Uterus (tissue), 4 donors: ENCODE data around the gene ILF3. TPM values are rescaled to one million over a fixed set of nuclear protein-coding genes. Genes with fewer than 3 reads are reported as not detected.

Source experiments
- DNase-seq, 2 donors: peaks; one replicate each; pipeline ENCODE4 v3.0.0-alpha.2; 2019 to 2020
- H3K27ac ChIP-seq, 2 donors: fragments of 200-600 bp; sonication (generic); 1 replicate in 1 of 2; 2 replicates in 1 of 2; pipeline ENCODE4 v1.5.1; 2016 to 2018
- H3K27me3 ChIP-seq, 2 donors: fragments of 200-600 bp; sonication (generic); one replicate each; pipeline ENCODE4 v1.5.1; 2018 to 2019; ENCODE audit warnings: control low read depth in 1 of 2
- H3K36me3 ChIP-seq, 2 donors: fragments of 200-600 bp; sonication (generic); one replicate each; pipeline ENCODE4 v1.5.1; 2019; ENCODE audit warnings: control low read depth in 1 of 2
- H3K4me1 ChIP-seq, 2 donors: fragments of 200-600 bp; sonication (generic); one replicate each; pipeline ENCODE4 v1.5.1; 2018 to 2019; ENCODE audit warnings: control low read depth in 1 of 2
- H3K4me3 ChIP-seq, 2 donors: fragments of 200-600 bp; sonication (generic); 1 replicate in 1 of 2; 2 replicates in 1 of 2; pipeline ENCODE4 v1.5.1; 2018 to 2019; ENCODE audit warnings: mild to moderate bottlenecking in 1 of 2
- H3K9me3 ChIP-seq, 2 donors: fragments of 200-600 bp; sonication (generic); one replicate each; pipeline ENCODE4 v1.5.1; 2019; ENCODE audit warnings: control low read depth in 1 of 2
- POLR2A ChIP-seq, 2 donors: fragments of 450-650 bp; IDR thresholded peaks; one replicate each; pipeline ENCODE4 v1.6.1; 2016; ENCODE audit warnings: antibody characterized with exemption in 2 of 2, mild to moderate bottlenecking in 1 of 2, moderate library complexity in 1 of 2
- intact Hi-C: fragments of 100-400 bp; cut with DNase I; formaldehyde crosslinking; loops from one replicate; pipeline ENCODE4 v1.15.1; 2023; ENCODE audit warnings: low total_unique reads
- total RNA-seq, 4 donors: library from RNA; depleted of rRNA in 3 of 4; stranded (reverse); fragments of >200 nt in 3 of 4; gene quantifications; one replicate each; pipeline versions ENCODE4 v1.1.0 to v1.2.4, GENCODE V29; 2014 to 2023
- TF ChIP-seq, protein P1 (sequence below), 4 experiments: fragments of 200-600 bp in 2 of 4; fragments of 450-650 bp in 2 of 4; sonication (generic) in 2 of 4; IDR thresholded peaks; one replicate each; pipeline ENCODE4 v1.5.1; 2016 to 2019; ENCODE audit warnings: antibody characterized with exemption in 4 of 4, mild to moderate bottlenecking in 2 of 4, moderate library complexity in 1 of 4
- donor health status: DM: yes; HTN: yes; CAD: no.

ILF3 gene
- total RNA-seq, 4 donors from 2014 or later, result 57.1 to 282 (median 138) TPM

DNA sequence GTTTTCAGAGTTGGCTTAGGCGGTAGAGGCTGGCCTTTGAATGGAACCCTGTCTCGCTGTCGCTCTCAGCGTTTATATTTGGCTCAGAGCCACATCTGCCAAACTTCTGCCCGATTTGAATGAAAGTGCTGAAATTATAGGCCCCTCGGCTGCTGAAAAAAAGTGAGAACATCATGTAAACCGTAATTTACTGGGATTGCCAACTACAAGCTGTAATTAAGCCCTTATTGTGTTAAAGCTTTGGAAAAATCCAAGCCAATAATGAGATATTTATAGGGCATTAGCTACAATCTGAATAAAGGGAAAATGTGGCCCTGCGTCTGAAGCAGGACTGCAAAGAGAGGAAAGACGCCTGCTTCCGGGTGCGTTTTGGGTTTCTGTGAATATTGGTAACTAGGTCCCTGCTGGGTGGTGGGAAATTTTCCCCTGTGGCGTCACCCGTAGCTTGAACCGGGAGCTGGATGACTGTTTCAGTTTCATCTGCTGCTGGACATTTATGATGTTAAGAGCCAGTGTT is 73.6 kb downstream of the ILF3 start:
- no peaks in the 10 kb centered on the region for H3K4me1 ChIP-seq
- TF ChIP-seq POLR2A (IDR thresholded peaks at IDR 0.05), result no peak
- TF ChIP-seq, protein P1, sequence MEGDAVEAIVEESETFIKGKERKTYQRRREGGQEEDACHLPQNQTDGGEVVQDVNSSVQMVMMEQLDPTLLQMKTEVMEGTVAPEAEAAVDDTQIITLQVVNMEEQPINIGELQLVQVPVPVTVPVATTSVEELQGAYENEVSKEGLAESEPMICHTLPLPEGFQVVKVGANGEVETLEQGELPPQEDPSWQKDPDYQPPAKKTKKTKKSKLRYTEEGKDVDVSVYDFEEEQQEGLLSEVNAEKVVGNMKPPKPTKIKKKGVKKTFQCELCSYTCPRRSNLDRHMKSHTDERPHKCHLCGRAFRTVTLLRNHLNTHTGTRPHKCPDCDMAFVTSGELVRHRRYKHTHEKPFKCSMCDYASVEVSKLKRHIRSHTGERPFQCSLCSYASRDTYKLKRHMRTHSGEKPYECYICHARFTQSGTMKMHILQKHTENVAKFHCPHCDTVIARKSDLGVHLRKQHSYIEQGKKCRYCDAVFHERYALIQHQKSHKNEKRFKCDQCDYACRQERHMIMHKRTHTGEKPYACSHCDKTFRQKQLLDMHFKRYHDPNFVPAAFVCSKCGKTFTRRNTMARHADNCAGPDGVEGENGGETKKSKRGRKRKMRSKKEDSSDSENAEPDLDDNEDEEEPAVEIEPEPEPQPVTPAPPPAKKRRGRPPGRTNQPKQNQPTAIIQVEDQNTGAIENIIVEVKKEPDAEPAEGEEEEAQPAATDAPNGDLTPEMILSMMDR (IDR thresholded peaks at IDR 0.05), result no peak
- H3K36me3 ChIP-seq, result no peaks in the 10 kb centered on the region
- H3K4me3 ChIP-seq, result no peak overlapping the region
- DNase-seq, result no peak
- no peak overlapping the region for H3K27ac ChIP-seq
- H3K9me3 ChIP-seq, result no peaks in the 10 kb centered on the region
- intact Hi-C loops, result no loop called here
- H3K27me3 ChIP-seq, result no peaks in the 10 kb centered on the region

GRCh38 chr19:10729411-10729810 is 75.3 kb downstream of the ILF3 start:
- no peaks in the 10 kb centered on the region for H3K4me1 ChIP-seq
- H3K36me3 ChIP-seq, result no peaks in the 10 kb centered on the region
- no peak for DNase-seq
- no peak overlapping the region for H3K4me3 ChIP-seq
- H3K9me3 ChIP-seq, result no peaks in the 10 kb centered on the region
- intact Hi-C loops, result no loop called here
- no peak for TF ChIP-seq POLR2A (IDR thresholded peaks at IDR 0.05)
- TF ChIP-seq, protein P1 (IDR thresholded peaks at IDR 0.05), result no peak
- H3K27ac ChIP-seq, result no peak overlapping the region
- no peaks in the 10 kb centered on the region for H3K27me3 ChIP-seq

GRCh38 chr19:10730932-10731331 is 76.8 kb downstream of the ILF3 start:
- intact Hi-C loops, result no loop called here
- Histone ChIP-seq H3K4me1 (no peaks in the 10 kb centered on the region), H3K27ac (no peak overlapping the region), H3K9me3 (no peaks in the 10 kb centered on the region), H3K27me3 (no peaks in the 10 kb centered on the region), H3K36me3 (no peaks in the 10 kb centered on the region), H3K4me3 (no peak overlapping the region)
- no peak for TF ChIP-seq POLR2A (IDR thresholded peaks at IDR 0.05)
- TF ChIP-seq, protein P1 (IDR thresholded peaks at IDR 0.05), result no peak
- no peak for DNase-seq

- no peaks in the 10 kb centered on the region for H3K4me1 ChIP-seq
- no peak overlapping the region for H3K4me3 ChIP-seq
- H3K9me3 ChIP-seq, result no peaks in the 10 kb centered on the region
- H3K27ac ChIP-seq, result no peak overlapping the region
- TF ChIP-seq POLR2A (IDR thresholded peaks at IDR 0.05), result no peak
- TF ChIP-seq, protein P1 (IDR thresholded peaks at IDR 0.05), result no peak
- no peaks in the 10 kb centered on the region for H3K36me3 ChIP-seq
- DNase-seq, result no peak
- no peaks in the 10 kb centered on the region for H3K27me3 ChIP-seq
- intact Hi-C loops, result no loop called here
Observed at GRCh38 chr19:10735741-10736140, 81.6 kb downstream of the ILF3 start.

- TF ChIP-seq, protein P1 (IDR thresholded peaks at IDR 0.05), result no peak
- TF ChIP-seq POLR2A (IDR thresholded peaks at IDR 0.05), result no peak
- no peaks in the 10 kb centered on the region for H3K36me3 ChIP-seq
- H3K4me1 ChIP-seq, result no peaks in the 10 kb centered on the region
- no peaks in the 10 kb centered on the region for H3K27me3 ChIP-seq
- no peak overlapping the region for H3K4me3 ChIP-seq
- H3K27ac ChIP-seq, result no peak overlapping the region
- intact Hi-C loops, result no loop called here
- H3K9me3 ChIP-seq, result no peaks in the 10 kb centered on the region
- no peak for DNase-seq
Observed at GRCh38 chr19:10736189-10736588, 82.0 kb downstream of the ILF3 start.
